ENCODE measurements around the gene GOLIM4.

- TF ChIP-seq CTCF (conservative IDR thresholded peaks at IDR 0.05 in 1 of 2, IDR thresholded peaks at IDR 0.05 in 1 of 2; ENCODE audit: extremely low read depth in 1 of 2, insufficient read depth in 1 of 2, low read depth in 1 of 2, low read length in 2 of 2) (no peak), EZH2 (IDR thresholded peaks at IDR 0.05; ENCODE audit: borderline replicate concordance, low read length) (no peak)
Measured at GRCh38 chr3:168081856-168082255, 13.9 kb downstream of the GOLIM4 start.
